AG09309 (cell line): Measurements from ENCODE around the gene IGFALS.

Experiments
- DNase-seq: peaks from one replicate; pipeline ENCODE4 v3.0.0-alpha.2; 2010; ENCODE audit warnings: low read depth
- H3K4me3 ChIP-seq: 2 replicates; pipeline ENCODE4 v1.5.1; 2011; ENCODE audit warnings: mild to moderate bottlenecking, low read depth, low read length, moderate library complexity; ENCODE audit not compliant: control insufficient read depth
- CTCF ChIP-seq: IDR thresholded peaks from 2 replicates; pipeline ENCODE4 v1.5.1; 2011; ENCODE audit warnings: mild to moderate bottlenecking, low read depth, low read length, inconsistent platforms; ENCODE audit not compliant: insufficient read depth, control insufficient read depth; ENCODE audit errors: missing control alignments

The IGFALS gene

GRCh38 chr16:1741553-1742165 is 51.8 kb downstream of the IGFALS start:
- DNase-seq = no peak
- no peak overlapping the region for H3K4me3 ChIP-seq
- no peak for TF ChIP-seq CTCF

- no peak for TF ChIP-seq CTCF
- no peak overlapping the region for H3K4me3 ChIP-seq
- no peak for DNase-seq
Observed at GRCh38 chr16:1740781-1741490, 52.6 kb downstream of the IGFALS start.
